ENCODE measurements around the gene KIRREL1. TPM values are rescaled to one million over a fixed set of nuclear protein-coding genes. Genes with fewer than 3 reads are reported as not detected.
A peak's percentile ranks its signal among the peaks of the same experiment; 100 is the strongest.

The KIRREL1 gene
- total and polyA plus RNA-seq, 2 experiments from 2014 or later: 5.1 to 35.2 TPM

GRCh38 chr1:158087320-158087927 is 94.0 kb downstream of the KIRREL1 start:
- ATAC-seq (peak; percentile 98), DNase-seq (ENCODE audit: low spot score) (peak; percentile 95)
- Histone ChIP-seq H3K4me1 (ENCODE audit: insufficient read depth) (no peaks in the 10 kb centered on the region), H3K36me3 (ENCODE audit: insufficient read depth) (peaks cover 23% of the 10 kb centered on the region; the same call in 1 of the 2 replicates), H4K20me1 (replicated peaks; ENCODE audit: insufficient read depth) (no peaks in the 10 kb centered on the region), H2AFZ (no peak overlapping the region), H3F3A (replicated peaks; ENCODE audit: low read depth) (0 out of 2 replicates have a peak, but pooled peaks cover 2% of the 10 kb centered on the region), H3K27ac (ENCODE audit: low read depth) (0 out of 2 replicates have a peak overlapping the region, but pooled peaks have one; percentile 45), H3K4me3 (no peak overlapping the region), H3K4me2 (no peak overlapping the region), H3K9me2 (ENCODE audit: insufficient read depth) (no peaks in the 10 kb centered on the region), H3K27me3 (ENCODE audit: insufficient read depth) (no peaks in the 10 kb centered on the region), H3K79me2 (replicated peaks; ENCODE audit: insufficient read depth) (no peaks in the 10 kb centered on the region)
- peaks cover 66% of the 10 kb centered on the region for H3K36me3 Mint-ChIP-seq (ENCODE audit: low read depth)
- no peak overlapping the region; the same call in 1 of the 2 replicates for H3K27ac Mint-ChIP-seq
- H3K4me3 Mint-ChIP-seq: no peak overlapping the region
- no peaks in the 10 kb centered on the region for H3K9me3 Mint-ChIP-seq
- peaks cover 7% of the 10 kb centered on the region for H3K4me1 Mint-ChIP-seq
- H3K27me3 Mint-ChIP-seq (ENCODE audit: insufficient read depth, low read depth, poor library complexity): peaks cover 11% of the 10 kb centered on the region
- TF ChIP-seq NANOG (IDR thresholded peaks at IDR 0.05; ENCODE audit: borderline replicate concordance): no peak; the same call in 1 of the 2 replicates
- TF ChIP-seq ETS1 (IDR thresholded peaks at IDR 0.05): no peak
- peak; percentile 52 for TF ChIP-seq CREB1 (CRISPR knock-in tag; IDR thresholded peaks at IDR 0.05; ENCODE audit: low read depth)
- TF ChIP-seq JUNB (IDR thresholded peaks at IDR 0.05; ENCODE audit: unreplicated experiment): no peak
- TF ChIP-seq STAT1 (IDR thresholded peaks at IDR 0.05; ENCODE audit: unreplicated experiment): no peak
- peak; percentile 99 to 100 for TF ChIP-seq CTCF (conservative IDR thresholded peaks at IDR 0.05; ENCODE audit: low read depth in 2 of 2)
- TF ChIP-seq EZH2 (IDR thresholded peaks at IDR 0.05; ENCODE audit: low read depth, unreplicated experiment): no peak

- DNase-seq (ENCODE audit: low spot score) (no peak), ATAC-seq (no peak)
- Mint-ChIP-seq H3K36me3 (ENCODE audit: low read depth) (peaks cover 77% of the 10 kb centered on the region), H3K4me3 (no peak overlapping the region), H3K9me3 (no peaks in the 10 kb centered on the region), H3K27ac (no peak overlapping the region), H3K27me3 (ENCODE audit: insufficient read depth, low read depth, poor library complexity) (peaks cover 17% of the 10 kb centered on the region), H3K4me1 (peaks cover 7% of the 10 kb centered on the region)
- H3F3A ChIP-seq (replicated peaks; ENCODE audit: low read depth): 0 out of 2 replicates have a peak, but pooled peaks cover 2% of the 10 kb centered on the region
- no peaks in the 10 kb centered on the region for H3K79me2 ChIP-seq (replicated peaks; ENCODE audit: insufficient read depth)
- H3K27me3 ChIP-seq (ENCODE audit: insufficient read depth): no peaks in the 10 kb centered on the region
- no peaks in the 10 kb centered on the region for H3K9me2 ChIP-seq (ENCODE audit: insufficient read depth)
- no peaks in the 10 kb centered on the region for H4K20me1 ChIP-seq (replicated peaks; ENCODE audit: insufficient read depth)
- peaks cover 24% of the 10 kb centered on the region; the same call in 1 of the 2 replicates for H3K36me3 ChIP-seq (ENCODE audit: insufficient read depth)
- H3K4me3 ChIP-seq: no peak overlapping the region
- H3K27ac ChIP-seq (ENCODE audit: low read depth): no peak overlapping the region
- H3K4me1 ChIP-seq (ENCODE audit: insufficient read depth): no peaks in the 10 kb centered on the region
- no peak overlapping the region for H2AFZ ChIP-seq
- no peak for TF ChIP-seq ZNF331 (CRISPR knock-in tag; IDR thresholded peaks at IDR 0.05; ENCODE audit: low read depth)
- no peak for TF ChIP-seq CREB1 (CRISPR knock-in tag; IDR thresholded peaks at IDR 0.05; ENCODE audit: low read depth)
- TF ChIP-seq REST (IDR thresholded peaks at IDR 0.05; ENCODE audit: unreplicated experiment): no peak
- H3K4me2 ChIP-seq: no peak overlapping the region
These were observed 96.0 kb downstream of the KIRREL1 start for GRCh38 chr1:158089476-158089875.

Measured in GM23338 (cell line).